ENCODE results near the gene ZNF565.
"Not testable (repeated sequence)": the region's sequence is repeated elsewhere in the genome, so short reads cannot be mapped to it uniquely, and the experiment has no call there.

Gene ZNF565

DNA sequence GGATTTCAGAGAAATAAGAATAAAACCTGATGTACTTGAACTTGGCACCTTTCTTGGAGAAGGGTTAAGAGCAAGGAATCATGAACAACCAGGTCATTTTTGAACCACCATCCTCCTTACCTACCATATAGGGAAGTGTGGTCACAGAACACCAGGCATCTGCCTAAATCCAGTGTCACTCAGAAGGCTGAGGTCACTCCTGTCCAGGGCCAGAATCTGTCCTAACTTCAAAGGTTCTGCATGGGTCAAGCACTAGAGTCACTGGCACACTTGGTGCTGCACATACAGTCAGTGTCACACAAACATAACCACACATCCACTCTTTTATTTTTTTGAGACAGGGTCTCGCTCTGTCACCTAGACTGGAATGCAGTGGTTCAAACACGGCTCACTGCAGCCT, 1.6 kb downstream of the ZNF565 start:
- DNase-seq (ENCODE audit: low read depth): no peak

- no peak for DNase-seq (ENCODE audit: low read depth)
Observed at GRCh38 chr19:36210497-36210896, 4.0 kb downstream of the ZNF565 start.

- DNase-seq (ENCODE audit: low read depth): no peak
Observed at GRCh38 chr19:36209372-36209771, 5.1 kb downstream of the ZNF565 start.

DNA sequence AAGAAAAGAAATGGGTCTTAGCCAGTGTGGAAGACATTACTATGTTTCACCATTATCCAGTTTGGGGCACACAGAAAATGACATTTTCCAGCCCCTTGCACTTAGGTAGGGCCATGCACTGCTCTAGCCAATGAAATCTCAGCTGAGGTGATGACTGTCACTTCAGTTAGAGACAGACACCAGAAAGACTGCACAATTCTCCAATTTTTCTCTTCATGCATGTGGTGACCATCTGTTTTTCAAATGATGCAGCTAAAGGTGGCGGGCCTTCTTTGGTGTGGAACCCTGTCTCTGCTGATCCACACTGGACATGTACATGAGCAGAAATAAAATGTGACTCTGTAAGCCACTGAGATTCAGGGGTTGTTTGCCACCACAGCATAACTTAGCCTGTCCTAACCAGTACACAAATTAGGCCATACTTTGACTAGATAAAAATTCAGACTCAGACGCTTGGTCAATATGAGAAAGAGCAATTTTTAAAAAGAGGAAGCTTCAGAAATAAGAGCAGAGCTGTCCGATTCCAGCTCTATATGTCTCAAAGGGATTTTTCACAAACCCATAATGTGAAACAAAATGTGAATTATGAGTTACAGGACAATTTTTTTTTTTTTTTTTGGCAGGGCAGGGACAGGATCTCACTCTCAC, 6.7 kb downstream of the ZNF565 start:
- no peak for DNase-seq (ENCODE audit: low read depth)

GRCh38 chr19:36203293-36203692, 11.2 kb downstream of the ZNF565 start:
- no peak for DNase-seq (ENCODE audit: low read depth)

- no peak for DNase-seq (ENCODE audit: low read depth)
Observed at GRCh38 chr19:36201684-36202083, 12.8 kb downstream of the ZNF565 start.

DNA sequence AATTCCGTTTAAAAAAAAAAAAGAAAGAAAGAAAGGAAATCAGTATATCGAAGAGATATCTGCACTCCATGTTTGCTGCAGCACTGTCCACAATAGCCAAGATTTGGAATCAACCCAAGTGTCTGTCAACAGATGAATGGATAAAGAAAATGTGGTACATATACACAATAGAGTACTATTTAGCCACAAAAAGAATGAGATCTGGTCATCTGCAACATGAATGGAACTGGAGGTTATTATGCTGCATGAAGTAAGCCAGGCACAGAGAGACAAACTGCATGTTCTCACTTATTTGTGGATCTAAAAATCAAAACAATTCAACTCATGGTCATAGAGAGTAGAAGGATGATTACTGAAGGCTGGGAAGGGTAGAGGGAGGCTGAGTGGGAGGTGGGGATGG, 16.3 kb downstream of the ZNF565 start:
- DNase-seq (ENCODE audit: low read depth): no peak

- DNase-seq (ENCODE audit: low read depth): no peak
Observed at GRCh38 chr19:36196249-36196648, 18.2 kb downstream of the ZNF565 start.

DNA sequence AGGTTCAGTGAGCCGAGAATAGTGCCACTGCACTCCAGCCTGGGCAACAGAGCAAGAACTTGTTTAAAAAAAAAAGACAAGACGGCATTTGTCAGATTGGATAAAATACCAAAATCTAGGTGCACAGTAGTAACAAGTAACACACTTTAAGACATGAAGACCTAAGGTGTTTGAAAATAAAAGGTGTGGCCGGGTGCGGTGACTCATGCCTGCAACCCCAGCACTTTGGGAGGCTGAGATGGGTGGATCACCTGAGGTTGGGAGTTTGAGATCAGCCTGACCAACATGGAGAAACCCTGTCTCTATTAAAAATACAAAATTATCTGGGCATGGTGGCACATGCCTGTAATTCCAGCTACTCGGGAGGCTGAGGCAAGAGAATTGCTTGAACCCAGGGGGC, 27.7 kb downstream of the ZNF565 start:
- DNase-seq (ENCODE audit: low read depth): not testable (repeated sequence)

DNA sequence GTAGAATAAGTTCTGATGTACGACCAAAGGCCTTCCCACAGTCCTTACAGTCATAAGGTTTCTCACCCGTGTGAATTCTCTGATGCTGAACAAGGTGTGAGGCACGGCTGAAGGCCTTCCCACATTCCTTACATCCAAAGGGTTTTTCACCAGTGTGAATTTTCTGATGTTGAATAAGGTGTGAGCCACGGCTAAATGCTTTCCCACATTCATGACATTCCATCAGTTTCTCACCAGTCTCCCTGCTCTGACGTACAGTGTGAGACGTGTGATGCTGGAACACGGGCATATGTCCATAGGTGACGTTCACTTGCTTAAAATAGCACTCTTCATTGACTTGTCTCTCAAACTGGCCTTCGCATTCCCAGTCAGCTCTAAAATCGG, 31.2 kb downstream of the ZNF565 start:
- no peak for DNase-seq (ENCODE audit: low read depth)

DNA sequence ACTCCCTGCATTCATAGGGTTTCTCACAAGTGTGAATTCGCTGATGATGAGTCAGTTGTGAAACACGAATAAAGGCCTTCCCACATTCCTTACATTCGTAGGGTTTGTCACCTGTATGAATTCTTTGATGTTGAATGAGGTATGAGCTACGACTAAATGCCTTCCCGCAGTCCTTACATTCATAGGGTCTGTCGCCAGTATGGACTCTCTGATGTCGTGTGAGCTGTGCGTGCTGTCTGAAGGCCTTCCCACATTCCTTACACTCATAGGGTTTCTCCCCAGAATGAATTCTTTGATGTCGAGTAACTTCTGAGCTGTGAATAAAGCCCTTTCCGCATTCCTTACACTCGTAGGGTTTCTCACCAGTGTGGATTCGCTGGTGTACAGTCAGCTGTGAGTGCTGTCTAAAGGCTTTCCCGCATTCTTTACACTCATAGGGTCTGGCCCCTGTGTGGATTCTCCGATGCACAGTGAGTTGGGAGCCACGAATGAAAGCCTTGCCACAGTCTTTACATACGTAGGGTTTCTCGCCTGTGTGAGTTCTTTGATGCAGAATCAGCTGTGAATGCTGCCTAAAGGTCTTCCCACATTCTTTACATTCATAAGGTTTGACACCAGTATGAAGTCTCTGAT, 31.7 kb downstream of the ZNF565 start:
- no peak for DNase-seq (ENCODE audit: low read depth)

DNA sequence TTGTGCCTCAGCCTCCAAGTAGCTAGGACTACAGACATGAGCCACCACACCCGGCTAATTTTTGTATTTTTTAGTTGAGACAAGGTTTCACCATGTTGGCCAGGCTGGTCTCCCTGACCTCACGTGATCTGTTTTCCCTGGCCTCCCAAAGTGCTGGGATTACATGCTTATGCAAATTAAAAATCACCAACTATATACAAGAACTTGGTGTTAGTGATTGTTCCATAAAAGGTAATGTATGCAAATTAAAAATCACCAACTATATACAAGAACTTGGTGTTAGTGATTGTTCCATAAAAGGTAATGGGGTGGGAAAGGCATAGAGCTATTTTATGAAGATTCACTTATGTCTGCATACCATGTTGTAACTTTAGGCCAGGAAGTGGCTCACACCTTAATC, 35.4 kb downstream of the ZNF565 start:
- DNase-seq (ENCODE audit: low read depth): not testable (repeated sequence)

- not testable (repeated sequence) for DNase-seq (ENCODE audit: low read depth)
Observed at GRCh38 chr19:36173846-36174245, 40.6 kb downstream of the ZNF565 start.

DNA sequence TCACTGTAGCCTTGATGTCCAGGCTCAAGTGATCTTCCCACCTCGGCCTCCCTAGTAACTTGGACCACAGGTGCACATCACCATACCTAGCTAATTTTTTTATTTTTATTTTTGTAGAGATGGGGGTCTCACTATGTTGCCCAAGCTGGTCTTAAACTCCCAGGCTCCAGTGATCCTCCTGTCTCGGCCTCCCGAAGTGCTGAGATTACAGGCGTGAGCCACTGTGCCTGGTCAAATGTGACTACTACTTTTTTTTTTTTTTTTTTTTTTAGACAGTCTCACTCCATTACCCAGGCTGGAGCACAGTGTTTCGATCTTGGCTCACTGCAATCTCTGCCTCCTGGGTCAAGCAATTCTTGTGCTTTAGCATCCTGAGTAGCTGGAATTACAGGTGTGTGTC, 41.6 kb downstream of the ZNF565 start:
- no peak for DNase-seq (ENCODE audit: low read depth)

DNA sequence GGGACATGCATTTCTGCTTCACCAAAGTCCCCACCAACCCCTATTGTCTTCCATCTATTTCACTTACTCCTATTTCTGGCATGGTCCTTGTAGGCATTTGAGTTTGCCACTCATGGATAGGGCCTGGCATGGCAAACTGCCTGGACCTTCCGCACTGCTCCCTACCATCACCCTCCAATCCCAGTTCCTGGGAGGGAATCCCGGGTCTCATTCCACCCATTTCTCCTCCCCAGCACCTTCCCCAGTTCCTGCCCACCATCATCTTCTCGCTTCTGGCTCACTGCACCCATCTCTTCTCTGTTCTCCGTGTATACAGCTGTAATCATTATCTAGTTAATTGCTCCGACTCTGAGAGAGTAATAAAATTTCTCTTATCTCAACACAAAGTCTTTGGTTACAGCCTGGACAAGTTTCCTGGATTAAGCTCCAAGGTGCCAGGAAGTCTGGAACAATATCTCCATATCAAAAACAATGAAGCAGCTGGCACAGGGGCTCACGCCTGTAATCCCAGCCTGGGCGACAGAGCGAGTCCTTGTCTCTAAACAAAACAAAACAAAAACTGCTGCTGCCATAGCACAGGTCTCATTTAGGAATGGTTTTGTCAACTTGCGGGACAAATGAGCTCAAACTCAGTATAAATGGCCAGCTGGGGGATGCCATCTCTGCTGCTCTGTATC, 45.2 kb downstream of the ZNF565 start:
- DNase-seq (ENCODE audit: low read depth): no peak

DNA sequence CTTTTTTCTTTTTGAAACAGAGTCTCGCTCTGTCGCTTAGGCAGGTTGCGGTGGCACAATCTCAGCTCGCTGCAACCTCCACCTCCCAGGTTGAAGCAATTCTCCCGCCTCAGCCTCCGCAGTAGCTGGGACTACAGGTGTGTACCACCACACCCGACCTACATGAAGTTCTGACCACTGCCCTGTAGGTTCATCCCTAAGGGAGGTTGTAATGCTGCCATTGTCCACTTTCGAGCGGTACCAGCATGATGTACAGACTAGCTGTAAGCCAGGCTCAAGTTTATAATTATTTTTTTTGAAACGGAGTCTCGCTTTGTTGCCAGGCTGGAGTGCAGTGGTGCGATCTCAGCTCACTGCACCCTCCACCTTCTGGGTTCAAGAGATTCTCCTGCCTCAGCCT, 50.7 kb downstream of the ZNF565 start:
- DNase-seq (ENCODE audit: low read depth): no peak

- no peak for DNase-seq (ENCODE audit: low read depth)
Observed at GRCh38 chr19:36160821-36161596, 53.5 kb downstream of the ZNF565 start.

- no peak for DNase-seq (ENCODE audit: low read depth)
Observed at GRCh38 chr19:36153126-36153525, 61.3 kb downstream of the ZNF565 start.

- no peak for DNase-seq (ENCODE audit: low read depth)
Observed at GRCh38 chr19:36152352-36153091, 61.9 kb downstream of the ZNF565 start, which contains the start of gene COX7A1. TSS of gene COX7A1 (minus strand) at chr19:36152447. CDS start at chr19:36152407, 40 bp downstream.

DNA sequence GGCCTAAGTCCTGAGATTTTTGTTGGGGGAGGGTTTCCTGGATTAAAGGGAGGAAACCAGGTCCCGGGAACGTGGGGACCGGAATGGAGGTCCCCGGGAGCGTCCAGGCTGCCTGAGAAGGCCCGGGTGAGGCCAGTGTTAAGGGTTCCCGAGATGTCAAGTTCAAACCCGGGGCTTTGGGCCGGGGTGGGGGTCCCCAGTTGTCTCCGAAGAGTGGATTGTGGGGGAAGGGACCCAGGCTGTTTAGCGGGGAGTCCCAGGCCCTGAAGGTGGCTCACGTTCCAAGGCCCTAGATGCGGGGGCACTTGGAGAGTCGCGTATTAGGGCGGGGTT, 62.5 kb downstream of the ZNF565 start:
- DNase-seq (ENCODE audit: low read depth): no peak

DNA sequence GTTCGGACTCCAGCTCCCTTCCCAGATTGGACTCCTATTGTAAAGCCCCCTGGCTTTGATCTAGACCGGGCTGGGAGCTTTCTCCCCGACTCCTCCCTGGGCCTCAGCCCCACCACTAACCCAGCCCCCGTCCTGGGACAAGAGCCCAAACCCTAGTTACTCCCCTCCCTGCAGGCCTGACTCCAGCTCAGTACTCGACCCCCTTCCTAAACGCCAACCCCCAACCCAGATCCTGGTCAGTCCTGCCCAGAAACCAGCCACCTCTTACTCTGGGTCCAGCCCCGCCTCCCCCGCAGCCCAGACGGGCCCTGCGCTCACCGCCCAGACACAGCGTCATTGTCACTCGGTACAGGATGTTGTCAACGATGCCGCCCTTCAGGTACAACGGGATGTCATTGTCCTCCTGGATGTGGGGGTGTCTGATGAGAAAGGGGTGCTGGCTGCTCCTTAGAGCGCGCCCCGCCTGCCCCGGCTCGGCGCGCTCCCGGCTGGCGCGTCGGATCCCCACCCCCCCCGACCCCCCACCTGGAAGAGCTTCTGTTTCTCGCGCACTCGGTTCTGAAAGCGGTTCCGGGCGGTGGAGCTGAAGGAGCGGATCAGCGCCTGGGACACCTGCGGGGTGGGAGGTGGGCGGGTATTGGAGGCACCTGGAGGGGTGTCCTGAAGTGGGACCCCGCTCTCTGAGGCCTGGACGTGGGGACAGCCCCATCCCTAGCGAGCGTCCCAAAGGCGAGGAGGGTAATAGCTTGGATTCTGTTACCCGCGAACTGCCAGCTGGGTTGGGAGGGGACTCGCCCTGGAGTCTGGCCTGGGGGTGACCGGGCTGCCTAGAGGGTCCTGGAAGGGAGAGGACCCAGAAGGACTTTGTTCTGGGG, 63.1 kb downstream of the ZNF565 start:
- no peak for DNase-seq (ENCODE audit: low read depth)

Measured in activated T-cell treated with anti-CD3 and anti-CD28 coated beads for 24 hours (primary cell).